Neural cell (in vitro differentiated cells): ENCODE measurements around the gene SNHG17.

Source experiments
- EP300 ChIP-seq: fragments of 450-650 bp; conservative IDR thresholded peaks from 2 replicates; pipeline ENCODE4 v1.6.1; 2014; ENCODE audit warnings: antibody characterized with exemption, mild to moderate bottlenecking, moderate library complexity; ENCODE audit not compliant: poor library complexity, severe bottlenecking
- EZH2 ChIP-seq: fragments of 200-600, 300-800 bp; shearing (Covaris generic), sonication (generic); IDR thresholded peaks from 2 replicates; pipeline ENCODE4 v1.6.1; 2014; ENCODE audit warnings: antibody characterized with exemption, low read length, borderline replicate concordance, mild to moderate bottlenecking; ENCODE audit not compliant: insufficient read depth, poor library complexity, severe bottlenecking
- MXI1 ChIP-seq: fragments of 450-650 bp; conservative IDR thresholded peaks from 2 replicates; pipeline ENCODE4 v1.6.1; 2014; ENCODE audit warnings: antibody characterized with exemption, mild to moderate bottlenecking; ENCODE audit not compliant: poor library complexity, severe bottlenecking
- POLR2AphosphoS5 ChIP-seq: IDR thresholded peaks from 2 replicates; pipeline ENCODE4 v1.6.1; 2012
- RAD21 ChIP-seq: fragments of 450-650 bp; conservative IDR thresholded peaks from 2 replicates; pipeline ENCODE4 v1.6.1; 2014; ENCODE audit warnings: antibody characterized with exemption, mild to moderate bottlenecking, moderate library complexity
- SMC3 ChIP-seq: fragments of 450-650 bp; conservative IDR thresholded peaks from 2 replicates; pipeline ENCODE4 v1.6.1; 2014; ENCODE audit warnings: antibody characterized with exemption, mild to moderate bottlenecking, moderate library complexity; ENCODE audit not compliant: poor library complexity
- TAF1 ChIP-seq: IDR thresholded peaks from 2 replicates; pipeline ENCODE4 v1.6.1; 2012; ENCODE audit warnings: low read depth
- TF ChIP-seq, protein P1 (sequence below): fragments of 450-650 bp; IDR thresholded peaks from 2 replicates; pipeline ENCODE4 v1.5.1; 2014; ENCODE audit warnings: antibody characterized with exemption, mild to moderate bottlenecking, moderate library complexity; ENCODE audit not compliant: poor library complexity, severe bottlenecking
- TF ChIP-seq, protein P2 (sequence below): IDR thresholded peaks from 2 replicates; pipeline ENCODE4 v1.6.1; 2012; ENCODE audit warnings: borderline replicate concordance

DNA sequence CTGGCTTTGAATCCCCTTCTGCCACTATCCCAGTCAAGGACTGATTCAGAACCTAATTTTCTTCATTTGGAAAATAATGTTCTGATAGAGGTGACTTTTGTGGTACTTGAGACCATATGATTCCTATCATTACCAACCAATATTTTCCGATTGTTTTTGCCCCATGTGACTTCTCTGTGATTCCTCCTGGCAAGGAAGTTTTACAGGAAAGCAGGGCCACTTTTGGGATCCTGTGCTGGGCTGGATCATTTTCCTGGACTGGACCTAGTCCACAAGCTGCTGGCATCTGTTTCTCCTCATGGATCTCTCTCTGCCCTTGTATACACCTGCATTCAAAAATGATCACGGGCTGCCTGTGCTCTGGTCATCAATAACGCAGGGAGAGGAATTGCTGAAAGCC is 13.9 kb upstream of the SNHG17 start:
- TF ChIP-seq, protein P1, sequence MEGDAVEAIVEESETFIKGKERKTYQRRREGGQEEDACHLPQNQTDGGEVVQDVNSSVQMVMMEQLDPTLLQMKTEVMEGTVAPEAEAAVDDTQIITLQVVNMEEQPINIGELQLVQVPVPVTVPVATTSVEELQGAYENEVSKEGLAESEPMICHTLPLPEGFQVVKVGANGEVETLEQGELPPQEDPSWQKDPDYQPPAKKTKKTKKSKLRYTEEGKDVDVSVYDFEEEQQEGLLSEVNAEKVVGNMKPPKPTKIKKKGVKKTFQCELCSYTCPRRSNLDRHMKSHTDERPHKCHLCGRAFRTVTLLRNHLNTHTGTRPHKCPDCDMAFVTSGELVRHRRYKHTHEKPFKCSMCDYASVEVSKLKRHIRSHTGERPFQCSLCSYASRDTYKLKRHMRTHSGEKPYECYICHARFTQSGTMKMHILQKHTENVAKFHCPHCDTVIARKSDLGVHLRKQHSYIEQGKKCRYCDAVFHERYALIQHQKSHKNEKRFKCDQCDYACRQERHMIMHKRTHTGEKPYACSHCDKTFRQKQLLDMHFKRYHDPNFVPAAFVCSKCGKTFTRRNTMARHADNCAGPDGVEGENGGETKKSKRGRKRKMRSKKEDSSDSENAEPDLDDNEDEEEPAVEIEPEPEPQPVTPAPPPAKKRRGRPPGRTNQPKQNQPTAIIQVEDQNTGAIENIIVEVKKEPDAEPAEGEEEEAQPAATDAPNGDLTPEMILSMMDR: no peak
- no peak for TF ChIP-seq POLR2AphosphoS5
- TF ChIP-seq EP300: no peak
- TF ChIP-seq MXI1: no peak
- no peak for TF ChIP-seq EZH2
- TF ChIP-seq TAF1: no peak
- no peak for TF ChIP-seq SMC3
- no peak for TF ChIP-seq RAD21
- TF ChIP-seq, protein P2, sequence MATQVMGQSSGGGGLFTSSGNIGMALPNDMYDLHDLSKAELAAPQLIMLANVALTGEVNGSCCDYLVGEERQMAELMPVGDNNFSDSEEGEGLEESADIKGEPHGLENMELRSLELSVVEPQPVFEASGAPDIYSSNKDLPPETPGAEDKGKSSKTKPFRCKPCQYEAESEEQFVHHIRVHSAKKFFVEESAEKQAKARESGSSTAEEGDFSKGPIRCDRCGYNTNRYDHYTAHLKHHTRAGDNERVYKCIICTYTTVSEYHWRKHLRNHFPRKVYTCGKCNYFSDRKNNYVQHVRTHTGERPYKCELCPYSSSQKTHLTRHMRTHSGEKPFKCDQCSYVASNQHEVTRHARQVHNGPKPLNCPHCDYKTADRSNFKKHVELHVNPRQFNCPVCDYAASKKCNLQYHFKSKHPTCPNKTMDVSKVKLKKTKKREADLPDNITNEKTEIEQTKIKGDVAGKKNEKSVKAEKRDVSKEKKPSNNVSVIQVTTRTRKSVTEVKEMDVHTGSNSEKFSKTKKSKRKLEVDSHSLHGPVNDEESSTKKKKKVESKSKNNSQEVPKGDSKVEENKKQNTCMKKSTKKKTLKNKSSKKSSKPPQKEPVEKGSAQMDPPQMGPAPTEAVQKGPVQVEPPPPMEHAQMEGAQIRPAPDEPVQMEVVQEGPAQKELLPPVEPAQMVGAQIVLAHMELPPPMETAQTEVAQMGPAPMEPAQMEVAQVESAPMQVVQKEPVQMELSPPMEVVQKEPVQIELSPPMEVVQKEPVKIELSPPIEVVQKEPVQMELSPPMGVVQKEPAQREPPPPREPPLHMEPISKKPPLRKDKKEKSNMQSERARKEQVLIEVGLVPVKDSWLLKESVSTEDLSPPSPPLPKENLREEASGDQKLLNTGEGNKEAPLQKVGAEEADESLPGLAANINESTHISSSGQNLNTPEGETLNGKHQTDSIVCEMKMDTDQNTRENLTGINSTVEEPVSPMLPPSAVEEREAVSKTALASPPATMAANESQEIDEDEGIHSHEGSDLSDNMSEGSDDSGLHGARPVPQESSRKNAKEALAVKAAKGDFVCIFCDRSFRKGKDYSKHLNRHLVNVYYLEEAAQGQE: no peak
